ENCODE data around the gene ZBTB17. TPM values are rescaled to one million over a fixed set of nuclear protein-coding genes. Genes with fewer than 3 reads are reported as not detected.

Gene ZBTB17
- total RNA-seq, 1 donor from 2014 or later = 24.1 TPM

- H3K36me3 ChIP-seq (ENCODE audit: control insufficient read depth, insufficient read depth, low read length) = peaks cover 4% of the 10 kb centered on the region
- TF ChIP-seq, protein P1, sequence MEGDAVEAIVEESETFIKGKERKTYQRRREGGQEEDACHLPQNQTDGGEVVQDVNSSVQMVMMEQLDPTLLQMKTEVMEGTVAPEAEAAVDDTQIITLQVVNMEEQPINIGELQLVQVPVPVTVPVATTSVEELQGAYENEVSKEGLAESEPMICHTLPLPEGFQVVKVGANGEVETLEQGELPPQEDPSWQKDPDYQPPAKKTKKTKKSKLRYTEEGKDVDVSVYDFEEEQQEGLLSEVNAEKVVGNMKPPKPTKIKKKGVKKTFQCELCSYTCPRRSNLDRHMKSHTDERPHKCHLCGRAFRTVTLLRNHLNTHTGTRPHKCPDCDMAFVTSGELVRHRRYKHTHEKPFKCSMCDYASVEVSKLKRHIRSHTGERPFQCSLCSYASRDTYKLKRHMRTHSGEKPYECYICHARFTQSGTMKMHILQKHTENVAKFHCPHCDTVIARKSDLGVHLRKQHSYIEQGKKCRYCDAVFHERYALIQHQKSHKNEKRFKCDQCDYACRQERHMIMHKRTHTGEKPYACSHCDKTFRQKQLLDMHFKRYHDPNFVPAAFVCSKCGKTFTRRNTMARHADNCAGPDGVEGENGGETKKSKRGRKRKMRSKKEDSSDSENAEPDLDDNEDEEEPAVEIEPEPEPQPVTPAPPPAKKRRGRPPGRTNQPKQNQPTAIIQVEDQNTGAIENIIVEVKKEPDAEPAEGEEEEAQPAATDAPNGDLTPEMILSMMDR (IDR thresholded peaks at IDR 0.05; ENCODE audit: insufficient read depth, low read length, poor library complexity, severe bottlenecking) = no peak
These were observed 30.0 kb downstream of the ZBTB17 start for GRCh38 chr1:15945832-15946448.

DNA sequence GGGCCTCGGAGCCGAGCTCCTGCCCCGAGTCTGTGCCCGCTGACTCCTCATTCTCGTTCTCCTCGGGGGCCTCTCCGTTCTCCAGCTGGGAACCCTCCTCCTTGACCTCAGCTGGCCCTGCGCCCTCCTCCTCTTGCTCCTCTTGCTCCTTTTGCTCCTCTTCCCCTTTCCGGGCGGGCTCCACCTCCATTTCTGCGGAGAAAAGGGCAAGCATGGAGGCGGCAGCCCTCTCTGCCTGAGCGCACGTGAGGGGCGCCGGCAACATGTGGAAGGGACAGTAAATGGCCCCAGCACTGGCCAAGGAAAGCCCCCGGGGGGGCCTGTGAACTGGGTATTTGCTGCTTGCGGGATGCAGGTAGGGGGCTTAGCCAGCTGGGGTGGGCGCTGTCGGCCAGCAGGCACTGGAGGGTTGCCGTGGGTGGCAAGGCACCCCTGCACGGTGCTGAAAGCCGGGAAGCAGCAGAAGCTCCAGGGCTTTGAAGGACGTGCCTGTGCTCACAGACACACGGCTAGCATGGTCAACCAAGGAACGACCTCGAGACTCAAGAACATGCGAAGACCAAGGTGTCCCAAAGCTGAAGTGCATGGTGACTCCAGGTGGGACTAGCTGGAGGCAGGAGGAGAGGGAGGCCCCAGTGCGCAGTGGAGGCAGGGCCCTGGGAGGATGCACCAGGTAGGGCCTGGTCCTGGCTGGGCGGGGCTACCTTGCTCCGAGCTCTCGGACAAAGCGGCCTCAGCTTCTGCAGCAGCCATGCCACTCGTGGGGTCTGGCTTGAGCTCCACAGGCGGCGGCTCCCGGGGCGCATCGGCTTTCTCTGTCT is 30.7 kb downstream of the ZBTB17 start:
- Histone ChIP-seq H3K36me3 (ENCODE audit: control insufficient read depth, insufficient read depth, low read length) (peaks cover 4% of the 10 kb centered on the region), H3K4me3 (ENCODE audit: low read depth, low read length) (no peak overlapping the region), H3K27me3 (ENCODE audit: control insufficient read depth, insufficient read depth, low read length) (no peaks in the 10 kb centered on the region)
- TF ChIP-seq, protein P1 (IDR thresholded peaks at IDR 0.05; ENCODE audit: insufficient read depth, low read length, poor library complexity, severe bottlenecking) = no peak
- no peak for DNase-seq (ENCODE audit: low read depth)

More at GRCh38 chr1:15945832-15946448, 30.0 kb downstream of the ZBTB17 start:
- no peak overlapping the region for H3K4me3 ChIP-seq (ENCODE audit: low read depth, low read length)
- no peaks in the 10 kb centered on the region for H3K27me3 ChIP-seq (ENCODE audit: control insufficient read depth, insufficient read depth, low read length)
- DNase-seq (ENCODE audit: low read depth) = no peak

GRCh38 chr1:15944308-15945010 is 31.4 kb downstream of the ZBTB17 start:
- H3K36me3 ChIP-seq (ENCODE audit: control insufficient read depth, insufficient read depth, low read length) = peaks cover 4% of the 10 kb centered on the region

GRCh38 chr1:15943992-15944307 is 32.0 kb downstream of the ZBTB17 start:
- TF ChIP-seq, protein P1 (IDR thresholded peaks at IDR 0.05; ENCODE audit: insufficient read depth, low read length, poor library complexity, severe bottlenecking) = no peak
- Histone ChIP-seq H3K4me3 (ENCODE audit: low read depth, low read length) (no peak overlapping the region), H3K36me3 (ENCODE audit: control insufficient read depth, insufficient read depth, low read length) (peaks cover 4% of the 10 kb centered on the region), H3K27me3 (ENCODE audit: control insufficient read depth, insufficient read depth, low read length) (no peaks in the 10 kb centered on the region)
- no peak for DNase-seq (ENCODE audit: low read depth)

More at GRCh38 chr1:15944308-15945010, 31.4 kb downstream of the ZBTB17 start:
- H3K4me3 ChIP-seq (ENCODE audit: low read depth, low read length) = no peak overlapping the region
- DNase-seq (ENCODE audit: low read depth) = no peak
- no peaks in the 10 kb centered on the region for H3K27me3 ChIP-seq (ENCODE audit: control insufficient read depth, insufficient read depth, low read length)
- TF ChIP-seq, protein P1 (IDR thresholded peaks at IDR 0.05; ENCODE audit: insufficient read depth, low read length, poor library complexity, severe bottlenecking) = no peak

- Histone ChIP-seq H3K4me3 (ENCODE audit: low read depth, low read length) (no peak overlapping the region), H3K27me3 (ENCODE audit: control insufficient read depth, insufficient read depth, low read length) (no peaks in the 10 kb centered on the region), H3K36me3 (ENCODE audit: control insufficient read depth, insufficient read depth, low read length) (peaks cover 4% of the 10 kb centered on the region)
- TF ChIP-seq, protein P1 (IDR thresholded peaks at IDR 0.05; ENCODE audit: insufficient read depth, low read length, poor library complexity, severe bottlenecking) = no peak
- DNase-seq (ENCODE audit: low read depth) = no peak
These were observed 32.4 kb downstream of the ZBTB17 start for GRCh38 chr1:15943328-15943991.

Measured in kidney epithelial cell (primary cell).